Ishikawa (cell line): ENCODE data around the gene PSENEN.

Experiments used
- CEBPB ChIP-seq: IDR thresholded peaks from 2 replicates; pipeline ENCODE4 v1.6.1; 2012
- CREB1 ChIP-seq: IDR thresholded peaks from 2 replicates; pipeline ENCODE4 v1.6.1; 2012; ENCODE audit warnings: low read depth
- EGR1 ChIP-seq: IDR thresholded peaks from 2 replicates; pipeline ENCODE4 v1.6.1; 2012
- EP300 ChIP-seq: IDR thresholded peaks from 2 replicates; pipeline ENCODE4 v1.6.1; 2012; ENCODE audit warnings: borderline replicate concordance
- FOXM1 ChIP-seq: IDR thresholded peaks from 2 replicates; pipeline ENCODE4 v1.6.1; 2012; ENCODE audit warnings: low read depth, borderline replicate concordance
- NFIC ChIP-seq: IDR thresholded peaks from 2 replicates; pipeline ENCODE4 v1.6.1; 2012
- RAD21 ChIP-seq: IDR thresholded peaks from 2 replicates; pipeline ENCODE4 v1.6.1; 2012; ENCODE audit warnings: low read depth
- TAF1 ChIP-seq: IDR thresholded peaks from 2 replicates; pipeline ENCODE4 v1.6.1; 2012; ENCODE audit warnings: low read depth, mild to moderate bottlenecking
- TCF12 ChIP-seq: IDR thresholded peaks from 2 replicates; pipeline ENCODE4 v1.6.1; 2012; ENCODE audit warnings: low read depth
- TEAD4 ChIP-seq: IDR thresholded peaks from 2 replicates; pipeline ENCODE4 v1.6.1; 2012
- USF1 ChIP-seq: IDR thresholded peaks from 2 replicates; pipeline ENCODE4 v1.6.1; 2012
- YY1 ChIP-seq: IDR thresholded peaks from 2 replicates; pipeline ENCODE4 v1.6.1; 2012; ENCODE audit warnings: low read depth
- ZBTB7A ChIP-seq: IDR thresholded peaks from 2 replicates; pipeline ENCODE4 v1.6.1; 2012; ENCODE audit warnings: low read depth
- TF ChIP-seq, protein P1 (sequence below): IDR thresholded peaks from 2 replicates; pipeline ENCODE4 v1.6.1; 2012
- TF ChIP-seq, protein P2 (sequence below): IDR thresholded peaks from 2 replicates; pipeline ENCODE4 v1.6.1; 2012; ENCODE audit warnings: low read depth, mild to moderate bottlenecking

The PSENEN gene

DNA sequence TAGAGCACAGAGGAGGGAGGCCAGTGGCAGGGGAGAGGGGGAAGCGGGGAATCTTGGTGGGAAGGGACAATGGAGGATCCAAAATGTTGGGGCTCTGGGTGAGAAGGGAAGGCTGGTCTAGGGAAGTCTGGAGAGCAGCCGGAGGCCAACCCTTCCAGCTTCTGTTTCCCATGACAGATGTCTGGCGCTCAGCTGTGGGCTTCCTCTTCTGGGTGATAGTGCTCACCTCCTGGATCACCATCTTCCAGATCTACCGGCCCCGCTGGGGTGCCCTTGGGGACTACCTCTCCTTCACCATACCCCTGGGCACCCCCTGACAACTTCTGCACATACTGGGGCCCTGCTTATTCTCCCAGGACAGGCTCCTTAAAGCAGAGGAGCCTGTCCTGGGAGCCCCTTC is 1.1 kb downstream of the PSENEN start:
- TF ChIP-seq CEBPB: no peak
- TF ChIP-seq, protein P1, sequence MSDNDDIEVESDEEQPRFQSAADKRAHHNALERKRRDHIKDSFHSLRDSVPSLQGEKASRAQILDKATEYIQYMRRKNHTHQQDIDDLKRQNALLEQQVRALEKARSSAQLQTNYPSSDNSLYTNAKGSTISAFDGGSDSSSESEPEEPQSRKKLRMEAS: no peak
- TF ChIP-seq EGR1: no peak
- no peak for TF ChIP-seq CREB1
- no peak for TF ChIP-seq YY1
- no peak for TF ChIP-seq TCF12
- TF ChIP-seq TEAD4: no peak
- TF ChIP-seq EP300: no peak
- TF ChIP-seq USF1: no peak
- no peak for TF ChIP-seq TAF1
- TF ChIP-seq FOXM1: no peak
- TF ChIP-seq RAD21: no peak
- TF ChIP-seq, protein P2, sequence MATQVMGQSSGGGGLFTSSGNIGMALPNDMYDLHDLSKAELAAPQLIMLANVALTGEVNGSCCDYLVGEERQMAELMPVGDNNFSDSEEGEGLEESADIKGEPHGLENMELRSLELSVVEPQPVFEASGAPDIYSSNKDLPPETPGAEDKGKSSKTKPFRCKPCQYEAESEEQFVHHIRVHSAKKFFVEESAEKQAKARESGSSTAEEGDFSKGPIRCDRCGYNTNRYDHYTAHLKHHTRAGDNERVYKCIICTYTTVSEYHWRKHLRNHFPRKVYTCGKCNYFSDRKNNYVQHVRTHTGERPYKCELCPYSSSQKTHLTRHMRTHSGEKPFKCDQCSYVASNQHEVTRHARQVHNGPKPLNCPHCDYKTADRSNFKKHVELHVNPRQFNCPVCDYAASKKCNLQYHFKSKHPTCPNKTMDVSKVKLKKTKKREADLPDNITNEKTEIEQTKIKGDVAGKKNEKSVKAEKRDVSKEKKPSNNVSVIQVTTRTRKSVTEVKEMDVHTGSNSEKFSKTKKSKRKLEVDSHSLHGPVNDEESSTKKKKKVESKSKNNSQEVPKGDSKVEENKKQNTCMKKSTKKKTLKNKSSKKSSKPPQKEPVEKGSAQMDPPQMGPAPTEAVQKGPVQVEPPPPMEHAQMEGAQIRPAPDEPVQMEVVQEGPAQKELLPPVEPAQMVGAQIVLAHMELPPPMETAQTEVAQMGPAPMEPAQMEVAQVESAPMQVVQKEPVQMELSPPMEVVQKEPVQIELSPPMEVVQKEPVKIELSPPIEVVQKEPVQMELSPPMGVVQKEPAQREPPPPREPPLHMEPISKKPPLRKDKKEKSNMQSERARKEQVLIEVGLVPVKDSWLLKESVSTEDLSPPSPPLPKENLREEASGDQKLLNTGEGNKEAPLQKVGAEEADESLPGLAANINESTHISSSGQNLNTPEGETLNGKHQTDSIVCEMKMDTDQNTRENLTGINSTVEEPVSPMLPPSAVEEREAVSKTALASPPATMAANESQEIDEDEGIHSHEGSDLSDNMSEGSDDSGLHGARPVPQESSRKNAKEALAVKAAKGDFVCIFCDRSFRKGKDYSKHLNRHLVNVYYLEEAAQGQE: no peak
- TF ChIP-seq NFIC: no peak
- TF ChIP-seq ZBTB7A: no peak

DNA sequence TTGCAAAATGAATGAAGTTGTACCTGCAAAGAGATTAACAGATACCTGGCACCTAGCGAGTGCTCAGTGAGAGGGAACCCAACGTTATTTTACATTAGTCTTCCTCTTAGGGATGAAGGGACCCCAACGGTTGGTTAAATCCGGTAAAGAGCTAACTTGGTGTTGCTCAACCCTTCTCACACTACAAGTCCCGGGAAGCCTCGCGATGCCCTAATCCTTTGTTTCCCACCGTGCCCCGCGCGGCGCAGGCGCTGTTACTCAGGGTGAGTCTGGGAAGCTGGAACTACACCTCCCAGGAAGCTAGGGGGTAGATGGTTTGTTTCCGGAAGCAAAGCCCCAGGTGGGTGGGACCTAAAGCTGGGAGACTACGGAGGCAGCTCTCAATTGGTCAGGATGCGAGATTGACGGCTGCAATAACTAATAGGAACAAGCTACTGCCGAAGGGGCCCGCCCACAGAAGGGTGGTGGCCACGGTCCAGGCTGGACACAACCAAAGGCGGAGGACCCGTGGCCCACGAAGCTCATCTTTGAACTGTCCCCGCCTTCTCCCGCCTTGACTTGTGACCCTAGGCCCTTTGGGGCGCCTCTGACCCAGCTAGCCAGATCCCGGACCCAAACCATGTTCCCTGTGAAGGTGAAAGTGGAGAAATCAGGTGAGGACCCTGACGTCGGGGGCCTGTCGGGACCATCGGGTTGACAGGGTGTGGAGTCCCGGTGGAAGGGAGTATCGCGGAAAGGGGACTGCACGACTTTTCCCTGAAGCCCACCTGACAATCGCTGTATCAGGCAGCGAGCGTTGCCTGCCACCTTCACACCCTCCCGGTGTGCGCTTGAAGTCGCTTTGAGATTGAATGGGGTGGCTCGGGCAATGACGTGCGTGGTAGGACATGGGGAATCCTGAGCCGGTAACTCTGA is 2.9 kb downstream of the PSENEN start, which contains the start of gene LIN37:
Gene LIN37, plus strand, starts transcription at position 471 of the 915 bp plus-strand sequence. Its CDS starts 149 bp downstream, at position 620.
- TF ChIP-seq NFIC (no peak), EGR1 (no peak; the same call in 1 of the 2 replicates), USF1 (no peak), TEAD4 (no peak), ZBTB7A (no peak), EP300 (no peak), YY1 (peak; percentile 58; the same call in 1 of the 2 replicates), TCF12 (peak; percentile 62; the same call in 1 of the 2 replicates), RAD21 (no peak), FOXM1 (no peak), TAF1 (peak; percentile 45; the same call in 1 of the 2 replicates), CEBPB (peak; percentile 96), CREB1 (peak; percentile 64)
- TF ChIP-seq, protein P1: no peak; the same call in 1 of the 2 replicates
- TF ChIP-seq, protein P2: no peak

GRCh38 chr19:35750167-35750566 is 4.7 kb downstream of the PSENEN start:
- TF ChIP-seq CEBPB: no peak
- TF ChIP-seq NFIC: no peak
- no peak for TF ChIP-seq RAD21
- TF ChIP-seq FOXM1: no peak
- TF ChIP-seq, protein P2: no peak
- no peak for TF ChIP-seq YY1
- no peak for TF ChIP-seq TEAD4
- TF ChIP-seq EGR1: no peak
- TF ChIP-seq EP300: no peak
- no peak for TF ChIP-seq USF1
- TF ChIP-seq TCF12: no peak
- TF ChIP-seq CREB1: no peak
- TF ChIP-seq TAF1: no peak
